Effector memory CD4-positive, alpha-beta T cell (primary cell): Measurements from ENCODE around the gene POLR1D.
"Not testable (repeated sequence)": the region's sequence is repeated elsewhere in the genome, so short reads cannot be mapped to it uniquely, and the experiment has no call there.

Experiments
- DNase-seq, 3 donors: peaks; one replicate each; pipeline ENCODE4 v3.0.0-alpha.2; 2020
- H3K27ac ChIP-seq: 2 replicates; pipeline ENCODE4 v1.7.0; 2013; ENCODE audit warnings: mild to moderate bottlenecking, low read length, moderate library complexity; ENCODE audit not compliant: insufficient read depth, poor library complexity, severe bottlenecking
- H3K27me3 ChIP-seq: replicated peaks from 2 replicates; pipeline ENCODE4 v1.7.0; 2013; ENCODE audit warnings: mild to moderate bottlenecking, low read length; ENCODE audit not compliant: insufficient read depth, control insufficient read depth, poor library complexity, severe bottlenecking
- H3K36me3 ChIP-seq: 2 replicates; pipeline ENCODE4 v1.7.0; 2013; ENCODE audit warnings: mild to moderate bottlenecking, low read length, moderate library complexity; ENCODE audit not compliant: control insufficient read depth, insufficient read depth
- H3K4me1 ChIP-seq: 2 replicates; pipeline ENCODE4 v1.7.0; 2013; ENCODE audit warnings: low read length, mild to moderate bottlenecking; ENCODE audit not compliant: control insufficient read depth, insufficient read depth, poor library complexity, severe bottlenecking
- H3K4me3 ChIP-seq: 2 replicates; pipeline ENCODE4 v1.7.0; 2013; ENCODE audit warnings: low read length, low read depth, mild to moderate bottlenecking; ENCODE audit not compliant: insufficient read depth, poor library complexity, severe bottlenecking
- H3K9me3 ChIP-seq: 2 replicates; pipeline ENCODE4 v1.7.0; 2013; ENCODE audit warnings: mild to moderate bottlenecking, low read length, moderate library complexity; ENCODE audit not compliant: control insufficient read depth

POLR1D gene

DNA sequence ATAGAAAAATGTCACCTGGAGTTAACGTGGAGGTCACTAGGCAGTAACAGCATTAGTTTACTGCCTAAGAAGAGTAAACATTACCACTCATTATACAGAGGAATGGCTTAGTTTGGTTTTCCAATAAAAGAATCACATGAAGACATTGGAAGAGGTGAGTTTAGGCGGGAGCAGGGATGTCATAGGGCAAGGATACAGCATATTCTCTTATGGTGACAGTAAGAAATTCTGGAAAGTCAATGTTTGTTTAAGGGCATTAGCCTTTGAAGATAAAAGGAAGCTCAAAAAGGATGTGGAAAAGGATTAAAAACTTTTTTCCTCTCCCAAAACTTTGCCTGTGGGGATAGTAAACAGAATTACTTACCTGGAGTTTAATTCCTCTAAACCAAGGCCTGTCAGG is 4.1 kb downstream of the POLR1D start:
- H3K4me3 ChIP-seq: no peak overlapping the region
- peaks cover 3% of the 10 kb centered on the region for H3K36me3 ChIP-seq
- H3K27ac ChIP-seq: no peak overlapping the region
- no peaks in the 10 kb centered on the region for H3K9me3 ChIP-seq
- DNase-seq: no peak
- peaks cover 9% of the 10 kb centered on the region for H3K4me1 ChIP-seq
- H3K27me3 ChIP-seq: no peaks in the 10 kb centered on the region

DNA sequence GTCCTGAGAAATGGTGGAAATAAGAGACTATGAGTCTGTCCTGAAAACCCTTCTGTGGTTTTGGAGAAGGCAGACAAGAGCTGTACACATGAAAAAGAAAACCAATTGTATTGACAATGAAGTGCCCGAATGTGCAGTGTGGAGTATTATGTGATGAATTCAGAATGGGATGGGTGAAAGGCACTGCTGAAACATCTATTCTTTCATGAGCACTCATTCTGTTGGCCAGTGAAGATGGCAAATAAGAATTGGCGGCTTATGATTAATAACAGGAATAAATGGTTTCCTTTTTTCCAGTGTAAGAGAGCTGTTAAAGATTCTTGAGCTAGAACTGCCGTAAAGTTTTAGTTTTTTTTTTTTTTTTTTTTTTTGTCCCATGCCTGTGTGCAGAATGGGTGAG is 5.7 kb downstream of the POLR1D start:
- DNase-seq: no peak
- no peaks in the 10 kb centered on the region for H3K9me3 ChIP-seq
- H3K4me1 ChIP-seq: peaks cover 4% of the 10 kb centered on the region
- no peak overlapping the region for H3K27ac ChIP-seq
- no peaks in the 10 kb centered on the region for H3K27me3 ChIP-seq
- H3K36me3 ChIP-seq: peaks cover 3% of the 10 kb centered on the region
- H3K4me3 ChIP-seq: no peak overlapping the region

DNA sequence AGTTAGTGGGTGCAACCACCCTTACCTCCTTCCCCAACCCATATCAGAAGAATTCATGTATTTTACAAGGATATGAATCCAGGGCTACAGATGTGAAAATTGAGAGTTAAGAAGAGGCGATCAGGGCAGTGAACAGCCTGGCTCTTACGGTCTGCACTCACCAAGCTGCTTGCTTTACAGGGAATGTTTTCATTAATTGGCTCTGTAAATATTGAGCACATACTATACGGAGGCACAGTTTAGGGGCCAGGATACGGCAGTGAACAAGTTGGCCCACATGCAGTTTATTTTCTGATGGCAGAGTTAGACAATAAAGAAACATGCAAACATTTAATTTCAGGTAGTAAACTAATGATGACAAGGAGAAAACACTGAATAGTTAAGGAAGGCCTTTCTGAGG is 6.4 kb downstream of the POLR1D start:
- Histone ChIP-seq H3K4me1 (no peaks in the 10 kb centered on the region), H3K27me3 (no peaks in the 10 kb centered on the region), H3K36me3 (peaks cover 3% of the 10 kb centered on the region), H3K9me3 (no peaks in the 10 kb centered on the region), H3K27ac (no peak overlapping the region), H3K4me3 (no peak overlapping the region)
- no peak for DNase-seq

DNA sequence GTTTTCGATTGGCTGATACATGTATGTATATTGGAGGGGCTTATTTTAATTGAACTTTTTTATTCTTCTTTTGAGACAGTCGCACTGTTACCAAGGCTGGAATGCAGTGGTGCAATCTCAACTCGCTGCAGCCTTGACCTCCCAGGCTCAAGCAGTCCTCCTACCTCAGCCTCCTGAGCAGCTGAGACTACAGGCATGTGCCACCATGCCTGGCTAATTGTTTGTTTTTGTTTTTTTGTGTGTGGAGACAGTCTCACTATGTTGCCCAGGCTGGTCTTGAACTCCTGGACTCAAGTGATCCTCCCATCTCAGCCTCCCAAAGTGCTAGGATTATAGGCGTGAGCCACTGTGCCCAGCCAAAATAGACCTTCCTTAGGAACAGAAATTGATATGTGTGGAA is 7.1 kb downstream of the POLR1D start:
- not testable (repeated sequence) for H3K36me3 ChIP-seq, DNase-seq, H3K4me1 ChIP-seq, H3K27ac ChIP-seq, H3K4me3 ChIP-seq, H3K27me3 ChIP-seq, H3K9me3 ChIP-seq

DNA sequence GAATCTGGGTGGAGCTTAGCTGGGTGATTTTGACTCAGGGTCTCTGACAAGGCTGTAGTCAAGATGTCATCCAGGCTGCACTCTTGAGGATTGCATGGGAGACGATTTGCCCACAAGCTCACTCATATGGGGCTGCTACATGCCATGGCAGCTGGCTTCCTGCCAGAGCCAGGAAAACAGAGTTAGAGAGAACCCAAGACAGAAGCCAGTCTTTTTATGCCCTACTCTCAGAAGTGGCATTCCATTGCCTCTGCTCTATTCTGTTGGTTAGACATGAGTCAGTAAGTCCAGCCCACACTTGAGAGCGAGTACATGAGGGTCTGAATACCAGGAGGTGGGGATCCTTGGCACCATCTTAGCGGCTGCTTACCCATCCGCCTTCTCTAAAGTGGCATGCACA is 9.5 kb downstream of the POLR1D start:
- DNase-seq: no peak

DNA sequence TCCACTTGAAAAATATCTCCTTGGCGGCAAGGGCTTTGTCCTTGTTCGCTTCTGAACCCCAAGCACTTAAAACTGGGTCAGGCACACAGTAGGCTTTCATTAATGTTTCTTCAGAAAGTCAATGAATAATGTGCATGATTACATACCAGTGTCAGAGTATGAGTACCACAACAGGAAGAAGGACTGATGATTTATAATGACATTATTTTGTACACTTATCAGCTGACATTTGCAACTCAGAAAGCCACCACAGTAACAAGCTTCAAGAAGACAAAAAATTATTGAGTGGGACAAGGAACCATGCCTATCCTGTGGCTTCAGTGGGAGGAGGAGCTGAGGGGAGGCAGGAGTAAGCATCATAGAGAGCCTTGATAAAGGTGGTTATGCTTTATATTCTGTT is 10.0 kb downstream of the POLR1D start:
- no peak overlapping the region for H3K27ac ChIP-seq
- no peak for DNase-seq
- no peak overlapping the region for H3K4me3 ChIP-seq
- no peaks in the 10 kb centered on the region for H3K27me3 ChIP-seq
- no peaks in the 10 kb centered on the region for H3K9me3 ChIP-seq
- H3K4me1 ChIP-seq: no peaks in the 10 kb centered on the region
- H3K36me3 ChIP-seq: peaks cover 4% of the 10 kb centered on the region

More for the DNA sequence above, 9.5 kb downstream of the POLR1D start:
- Histone ChIP-seq H3K27ac (no peak overlapping the region), H3K27me3 (no peaks in the 10 kb centered on the region), H3K9me3 (no peaks in the 10 kb centered on the region), H3K36me3 (peaks cover 4% of the 10 kb centered on the region), H3K4me1 (no peaks in the 10 kb centered on the region), H3K4me3 (no peak overlapping the region)

DNA sequence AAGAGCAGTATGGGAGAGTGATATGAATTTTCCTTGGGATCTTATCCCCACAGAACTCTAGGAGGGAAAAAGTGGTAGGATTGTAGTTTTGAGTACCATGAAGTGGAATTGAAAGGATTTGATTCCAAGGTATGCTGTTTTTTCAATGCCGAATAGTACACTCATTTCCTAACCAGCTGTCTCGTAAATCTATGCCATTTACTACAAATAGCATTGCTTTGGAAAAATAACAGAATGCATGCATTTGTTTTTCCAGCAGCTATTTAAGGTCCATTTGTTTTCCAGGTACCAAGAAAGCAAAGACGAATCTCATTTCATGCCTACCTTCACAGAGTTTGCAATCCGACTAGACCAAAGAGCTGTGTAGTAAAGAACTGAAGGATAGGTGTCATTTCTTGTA is 10.5 kb downstream of the POLR1D start:
- no peak overlapping the region for H3K4me3 ChIP-seq
- H3K36me3 ChIP-seq: peaks cover 4% of the 10 kb centered on the region
- H3K4me1 ChIP-seq: no peaks in the 10 kb centered on the region
- H3K27me3 ChIP-seq: no peaks in the 10 kb centered on the region
- no peak for DNase-seq
- no peaks in the 10 kb centered on the region for H3K9me3 ChIP-seq
- H3K27ac ChIP-seq: no peak overlapping the region

DNA sequence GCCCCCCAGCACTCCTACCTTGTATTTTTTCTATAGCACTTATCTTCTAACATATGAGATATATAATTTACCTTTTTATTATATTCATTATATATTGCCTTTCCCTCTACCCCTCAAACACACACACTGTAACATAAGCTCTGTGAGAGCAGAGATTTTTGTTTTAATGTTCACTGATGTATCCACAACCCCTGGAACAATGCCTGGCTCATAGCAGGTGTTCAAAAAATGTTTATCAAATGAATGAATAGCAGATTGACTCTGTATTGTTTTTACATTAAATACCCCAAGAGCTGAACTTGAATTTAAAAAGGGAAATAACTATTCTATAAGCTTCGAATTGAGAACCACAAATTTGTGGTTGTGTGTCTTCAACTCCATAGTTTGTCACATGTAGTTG is 11.0 kb downstream of the POLR1D start:
- Histone ChIP-seq H3K9me3 (no peaks in the 10 kb centered on the region), H3K27ac (no peak overlapping the region), H3K4me1 (no peaks in the 10 kb centered on the region), H3K36me3 (peaks cover 4% of the 10 kb centered on the region), H3K27me3 (no peaks in the 10 kb centered on the region), H3K4me3 (no peak overlapping the region)
- DNase-seq: no peak

DNA sequence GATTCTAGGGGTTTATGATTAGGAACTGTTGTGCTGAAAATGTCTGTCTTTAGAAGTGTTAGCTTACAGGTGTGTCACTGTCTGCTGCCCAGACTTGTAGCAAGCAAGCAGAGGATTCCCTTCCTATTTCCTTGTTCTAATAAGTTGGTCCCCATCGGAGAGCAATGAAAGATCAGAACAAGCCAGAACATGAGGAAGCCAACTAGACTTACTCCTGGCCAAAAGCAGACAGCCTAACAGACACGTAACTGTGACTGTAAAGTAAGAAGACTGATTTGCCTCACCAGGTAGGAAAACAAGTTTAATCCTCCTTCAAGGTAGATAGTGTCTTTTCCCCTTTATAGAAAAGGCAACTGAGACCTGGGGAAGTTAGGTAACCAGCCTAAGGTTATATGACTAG is 12.5 kb downstream of the POLR1D start:
- H3K4me1 ChIP-seq: no peaks in the 10 kb centered on the region
- peaks cover 4% of the 10 kb centered on the region for H3K36me3 ChIP-seq
- no peak overlapping the region for H3K27ac ChIP-seq
- H3K9me3 ChIP-seq: no peaks in the 10 kb centered on the region
- H3K27me3 ChIP-seq: no peaks in the 10 kb centered on the region
- H3K4me3 ChIP-seq: no peak overlapping the region
- DNase-seq: no peak

DNA sequence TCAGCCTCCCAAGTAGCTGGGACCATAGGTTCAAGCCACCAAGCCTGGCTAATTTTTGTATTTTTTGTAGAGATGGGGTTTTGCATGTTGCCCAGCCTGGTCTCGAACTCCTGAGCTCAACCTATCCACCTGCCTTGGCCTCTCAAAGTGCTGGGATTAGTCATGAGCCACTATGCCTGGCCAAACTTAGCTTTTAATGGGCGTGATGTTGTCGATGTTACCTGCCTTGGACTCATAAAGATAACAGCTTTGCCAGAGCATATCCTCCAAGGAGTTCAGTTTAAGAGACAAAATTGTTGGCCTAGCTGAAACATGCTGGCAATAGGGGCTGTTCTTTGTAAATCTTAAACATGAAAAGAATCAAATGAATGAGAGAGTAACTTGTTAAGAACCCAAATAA is 13.1 kb downstream of the POLR1D start:
- Histone ChIP-seq H3K27me3 (no peaks in the 10 kb centered on the region), H3K36me3 (peaks cover 4% of the 10 kb centered on the region), H3K4me1 (no peaks in the 10 kb centered on the region), H3K27ac (no peak overlapping the region), H3K4me3 (no peak overlapping the region), H3K9me3 (no peaks in the 10 kb centered on the region)
- DNase-seq: no peak

DNA sequence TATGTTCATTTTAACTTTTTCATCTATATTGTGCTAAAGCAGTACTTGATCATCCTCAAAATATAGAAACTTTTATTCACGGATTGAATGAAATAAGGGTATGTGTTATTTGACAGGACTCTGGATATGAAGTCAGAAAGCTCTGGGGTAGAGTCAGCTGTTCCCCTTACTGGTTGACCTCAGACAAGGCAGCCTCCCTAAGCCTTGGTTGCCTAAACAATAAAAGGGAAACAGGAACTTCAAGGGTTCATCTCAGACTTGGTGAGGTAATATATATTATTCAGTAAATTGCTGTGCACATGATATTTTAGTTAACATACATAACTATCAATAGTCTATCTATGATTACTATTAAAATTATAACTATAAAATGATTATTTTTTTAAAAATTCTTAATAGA is 13.6 kb downstream of the POLR1D start:
- H3K27me3 ChIP-seq: no peaks in the 10 kb centered on the region
- H3K9me3 ChIP-seq: no peaks in the 10 kb centered on the region
- H3K27ac ChIP-seq: no peak overlapping the region
- H3K4me1 ChIP-seq: no peaks in the 10 kb centered on the region
- H3K36me3 ChIP-seq: peaks cover 4% of the 10 kb centered on the region
- DNase-seq: no peak
- H3K4me3 ChIP-seq: no peak overlapping the region
